Subcutaneous abdominal adipose tissue (tissue), 5 donors: Measurements from ENCODE around the gene GUK1.

ENCODE experiments used
- H3K27ac ChIP-seq: one replicate; pipeline ENCODE4 v1.7.0; 2013; ENCODE audit warnings: low read depth, mild to moderate bottlenecking, inconsistent platforms, low read length, moderate library complexity
- H3K27me3 ChIP-seq, 5 donors: one replicate each; pipeline ENCODE4 v1.7.0; 2013; ENCODE audit warnings: low read length in 5 of 5, inconsistent platforms in 1 of 5; ENCODE audit not compliant: control insufficient read depth in 5 of 5, insufficient read depth in 4 of 5
- H3K36me3 ChIP-seq, 5 donors: one replicate each; pipeline ENCODE4 v1.7.0; 2013; ENCODE audit warnings: low read length in 5 of 5; ENCODE audit not compliant: control insufficient read depth in 5 of 5, insufficient read depth in 5 of 5
- H3K4me1 ChIP-seq, 5 donors: one replicate each; pipeline ENCODE4 v1.7.0; 2013; ENCODE audit warnings: low read length in 5 of 5, mild to moderate bottlenecking in 3 of 5, moderate library complexity in 1 of 5; ENCODE audit not compliant: control insufficient read depth in 5 of 5, insufficient read depth in 5 of 5
- H3K4me3 ChIP-seq, 5 donors: one replicate each; pipeline ENCODE4 v1.7.0; 2013; ENCODE audit warnings: low read length in 5 of 5, low read depth in 1 of 5
- H3K9ac ChIP-seq, 5 donors: one replicate each; pipeline ENCODE4 v1.7.0; 2013; ENCODE audit warnings: low read length in 5 of 5, mild to moderate bottlenecking in 4 of 5, moderate library complexity in 3 of 5
- H3K9me3 ChIP-seq, 5 donors: one replicate each; pipeline ENCODE4 v1.7.0; 2013; ENCODE audit warnings: low read length in 5 of 5; ENCODE audit not compliant: control insufficient read depth in 5 of 5
- donor health status: healthy.
- donor health status: healthy.
- donor health status: healthy.
- donor health status: healthy.
- donor health status: healthy.

The GUK1 gene

GRCh38 chr1:228147768-228148167, 7.7 kb downstream of the GUK1 start:
- Histone ChIP-seq H3K36me3 (peaks cover 0 to 44% (median 39%) of the 10 kb centered on the region in 5 donors), H3K27ac (no peak overlapping the region), H3K4me3 (no peak overlapping the region), H3K27me3 (no peaks in the 10 kb centered on the region), H3K9me3 (no peaks in the 10 kb centered on the region), H3K9ac (peak overlapping the region in 1 of 5 donors; percentile 26), H3K4me1 (peaks cover 8 to 81% (median 60%) of the 10 kb centered on the region in 5 donors)

DNA sequence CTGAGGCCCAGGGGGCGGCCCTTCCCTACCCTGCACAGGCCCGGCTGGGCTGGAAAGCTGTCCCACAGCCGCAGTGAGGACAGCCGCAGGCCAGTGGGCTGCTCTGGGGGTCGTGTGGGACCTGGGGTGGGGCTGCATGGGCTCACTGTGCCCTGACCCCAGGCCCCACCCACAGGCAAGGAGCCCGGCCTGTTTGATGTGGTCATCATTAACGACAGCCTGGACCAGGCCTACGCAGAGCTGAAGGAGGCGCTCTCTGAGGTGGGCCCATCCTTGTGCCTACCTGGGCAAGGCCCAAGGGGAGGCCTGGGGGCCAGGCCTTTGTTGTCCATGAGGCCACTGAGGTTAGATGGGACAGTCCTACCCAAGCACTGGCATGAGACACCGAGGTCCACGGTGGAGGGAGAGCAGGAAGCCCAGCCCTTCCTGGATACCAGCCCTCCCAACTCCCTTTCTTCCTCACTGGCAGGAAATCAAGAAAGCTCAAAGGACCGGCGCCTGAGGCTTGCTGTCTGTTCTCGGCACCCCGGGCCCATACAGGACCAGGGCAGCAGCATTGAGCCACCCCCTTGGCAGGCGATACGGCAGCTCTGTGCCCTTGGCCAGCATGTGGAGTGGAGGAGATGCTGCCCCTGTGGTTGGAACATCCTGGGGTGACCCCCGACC, 8.2 kb downstream of the GUK1 start:
- no peaks in the 10 kb centered on the region for H3K27me3 ChIP-seq
- peaks cover 0 to 42% (median 39%) of the 10 kb centered on the region in 5 donors for H3K36me3 ChIP-seq
- no peak overlapping the region for H3K4me3 ChIP-seq
- H3K27ac ChIP-seq = no peak overlapping the region
- H3K9ac ChIP-seq = peak overlapping the region in 2 of 5 donors; percentile 11 to 26
- peaks cover 5 to 75% (median 55%) of the 10 kb centered on the region in 5 donors for H3K4me1 ChIP-seq
- H3K9me3 ChIP-seq = no peaks in the 10 kb centered on the region

DNA sequence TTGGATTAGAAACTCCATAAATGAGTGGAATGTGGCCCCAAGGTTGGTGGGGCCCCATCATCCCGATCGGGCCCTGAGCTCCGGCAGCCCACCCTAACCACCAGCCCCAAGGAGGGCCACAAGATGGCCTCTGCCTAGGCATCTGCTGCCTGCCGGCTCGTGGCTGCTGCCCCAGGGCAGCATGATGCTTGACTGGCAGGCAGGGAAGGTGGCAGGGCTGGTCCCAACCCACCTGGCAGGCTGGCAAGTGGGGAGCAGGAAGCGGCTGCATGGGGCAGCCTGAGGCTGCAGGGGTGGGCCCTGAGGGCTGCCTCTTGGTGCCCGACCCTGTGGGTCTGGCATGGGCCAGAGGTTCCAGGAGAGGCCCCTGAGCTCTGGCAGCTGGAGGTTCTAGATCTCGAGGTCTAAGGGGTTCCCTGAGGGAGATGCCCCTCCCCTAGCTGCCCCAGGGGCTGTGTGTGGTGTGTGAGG, 8.9 kb downstream of the GUK1 start:
- Histone ChIP-seq H3K27ac (peak overlapping the region; percentile 37), H3K36me3 (peaks cover 0 to 42% (median 39%) of the 10 kb centered on the region in 5 donors), H3K9ac (peak overlapping the region in 2 of 5 donors; percentile 11 to 26), H3K27me3 (no peaks in the 10 kb centered on the region), H3K4me3 (no peak overlapping the region), H3K4me1 (peaks cover 4 to 69% (median 48%) of the 10 kb centered on the region in 5 donors), H3K9me3 (no peaks in the 10 kb centered on the region)

GRCh38 chr1:228149406-228150119, 9.5 kb downstream of the GUK1 start, which contains the start of gene GJC2:
TSS of gene GJC2 (plus strand) at chr1:228149930. CDS start at chr1:228157759, 7,829 bp downstream.
- Histone ChIP-seq H3K9ac (peak within 1 kb of the TSS in 2 of 5 donors; percentile 56 to 60), H3K27me3 (no peaks in the 10 kb centered on the region), H3K9me3 (no peaks in the 10 kb centered on the region), H3K36me3 (peaks cover 0 to 42% (median 39%) of the 10 kb centered on the region in 5 donors), H3K27ac (peak within 1 kb of the TSS; percentile 37), H3K4me1 (peaks cover 4 to 63% (median 42%) of the 10 kb centered on the region in 5 donors), H3K4me3 (peak within 1 kb of the TSS in 3 of 5 donors; percentile 28 to 39 (median 31))

DNA sequence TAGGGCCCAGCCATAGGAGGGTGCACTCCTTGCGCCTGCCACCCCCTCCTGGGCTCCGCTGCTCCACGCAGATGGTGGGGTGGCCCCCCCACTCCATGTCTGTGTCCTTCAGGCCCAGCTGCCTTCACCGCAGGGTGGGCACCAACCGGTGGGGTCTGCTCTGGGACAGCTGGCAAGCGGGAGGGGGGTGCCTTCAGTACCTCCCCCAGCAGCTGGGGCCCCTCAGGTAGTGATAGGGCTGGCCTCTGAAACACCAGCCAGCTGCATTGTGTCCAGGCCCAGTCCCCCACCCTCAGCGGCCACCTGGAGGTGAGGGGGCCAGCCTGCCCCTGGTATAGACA, 10.0 kb downstream of the GUK1 start:
- peak overlapping the region; percentile 37 for H3K27ac ChIP-seq
- peaks cover 4 to 59% (median 40%) of the 10 kb centered on the region in 5 donors for H3K4me1 ChIP-seq
- H3K4me3 ChIP-seq = peak overlapping the region in 3 of 5 donors; percentile 4 to 39 (median 31)
- no peaks in the 10 kb centered on the region for H3K27me3 ChIP-seq
- no peaks in the 10 kb centered on the region for H3K9me3 ChIP-seq
- H3K36me3 ChIP-seq = peaks cover 0 to 42% (median 36%) of the 10 kb centered on the region in 5 donors
- H3K9ac ChIP-seq = peak overlapping the region in 2 of 5 donors; percentile 56 to 60

DNA sequence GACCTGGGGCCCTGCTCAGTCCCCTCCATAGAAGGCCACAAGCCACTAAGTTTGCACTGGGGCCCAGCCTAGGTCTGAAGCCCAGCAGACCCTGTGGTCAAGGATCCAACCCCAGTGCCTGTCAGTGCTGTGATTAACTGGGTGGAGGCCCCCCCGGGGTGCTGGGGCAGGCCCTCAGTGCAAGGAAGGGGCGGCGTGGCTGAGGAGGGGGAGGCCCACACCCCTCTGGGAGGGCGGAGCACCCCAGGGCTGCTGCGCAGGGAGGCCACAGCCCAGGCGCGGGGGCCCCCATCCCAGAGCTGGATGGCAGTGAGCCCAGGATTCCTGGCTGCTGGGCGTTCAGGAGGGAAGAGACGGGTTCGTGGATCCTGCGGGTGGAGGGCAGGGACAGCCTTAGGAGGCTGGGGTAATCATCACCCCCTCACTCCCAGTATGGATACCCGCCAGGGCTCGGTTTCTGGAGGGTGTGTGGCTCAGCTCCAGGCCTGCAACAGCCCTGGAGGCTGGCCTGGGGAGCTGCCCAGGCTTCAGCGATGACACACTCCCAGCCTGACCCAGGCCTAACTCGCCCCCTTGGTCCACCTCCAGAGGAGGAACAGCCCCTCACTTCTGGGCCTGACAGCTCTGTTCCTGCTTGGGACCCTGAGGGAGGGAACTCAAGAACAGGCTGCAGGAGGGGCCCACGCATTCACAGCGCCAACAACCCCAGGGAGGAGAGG, 10.5 kb downstream of the GUK1 start:
- Histone ChIP-seq H3K36me3 (peaks cover 0 to 37% (median 32%) of the 10 kb centered on the region in 5 donors), H3K4me1 (peaks cover 4 to 54% (median 39%) of the 10 kb centered on the region in 5 donors)

GRCh38 chr1:228151180-228151925, 11.3 kb downstream of the GUK1 start:
- peaks cover 0 to 29% (median 25%) of the 10 kb centered on the region in 5 donors for H3K36me3 ChIP-seq
- H3K9ac ChIP-seq = peak overlapping the region in 1 of 5 donors; percentile 56

More for the DNA sequence above, 10.5 kb downstream of the GUK1 start:
- H3K9me3 ChIP-seq = no peaks in the 10 kb centered on the region
- H3K27ac ChIP-seq = peak overlapping the region; percentile 37
- no peaks in the 10 kb centered on the region for H3K27me3 ChIP-seq
- H3K4me3 ChIP-seq = peak overlapping the region in 4 of 5 donors; percentile 5 to 28 (median 22)
- H3K9ac ChIP-seq = peak overlapping the region in 1 of 5 donors; percentile 56

DNA sequence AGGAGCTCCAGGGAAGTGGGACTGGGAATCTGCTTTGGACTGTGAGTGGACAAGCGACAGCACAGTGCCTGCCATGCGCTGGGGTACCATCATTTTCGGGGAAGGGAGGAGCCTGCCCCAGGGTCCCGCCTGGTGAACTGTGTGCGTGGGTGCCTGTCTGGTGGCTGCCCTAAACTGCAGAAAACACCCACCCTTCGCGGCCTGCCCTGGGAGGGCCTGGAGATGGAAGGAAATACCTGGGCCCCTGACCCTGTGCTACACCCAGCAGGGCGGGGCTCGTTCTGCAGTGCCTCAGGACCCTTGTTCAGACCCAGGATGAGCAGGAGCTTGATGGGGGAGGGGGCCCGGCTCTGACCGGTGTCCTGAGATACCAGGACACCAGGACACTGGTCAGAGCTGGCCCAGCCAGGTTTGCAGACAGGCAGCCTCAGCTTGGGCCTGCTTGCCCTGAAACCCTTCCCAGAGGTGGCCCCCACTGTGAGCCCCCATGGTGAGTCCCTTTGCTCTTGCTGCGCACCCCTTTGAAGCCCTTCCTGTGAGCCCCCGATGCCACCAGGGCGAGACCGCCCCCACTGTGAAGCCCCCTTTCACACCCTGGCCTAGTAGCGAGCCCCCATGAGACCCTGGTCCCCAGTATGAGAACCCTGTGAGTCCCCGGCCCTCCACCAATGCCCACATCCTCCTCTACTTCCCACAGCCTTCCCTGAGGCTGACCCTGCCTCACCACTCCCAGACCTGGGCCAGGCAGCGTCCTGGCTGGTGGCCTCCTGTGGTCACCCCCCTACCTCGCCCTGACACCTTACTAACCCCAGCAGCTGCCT, 12.2 kb downstream of the GUK1 start:
- H3K9me3 ChIP-seq = no peaks in the 10 kb centered on the region
- no peak overlapping the region for H3K4me3 ChIP-seq
- no peak overlapping the region for H3K9ac ChIP-seq
- H3K36me3 ChIP-seq = peaks cover 0 to 20% (median 16%) of the 10 kb centered on the region in 5 donors
- peaks cover 4 to 51% (median 39%) of the 10 kb centered on the region in 5 donors for H3K4me1 ChIP-seq
- no peak overlapping the region for H3K27ac ChIP-seq
- H3K27me3 ChIP-seq = peaks cover 0 to 3% (median 0%) of the 10 kb centered on the region in 5 donors

More at GRCh38 chr1:228151180-228151925, 11.3 kb downstream of the GUK1 start:
- Histone ChIP-seq H3K4me1 (peaks cover 4 to 52% (median 39%) of the 10 kb centered on the region in 5 donors), H3K4me3 (peak overlapping the region in 2 of 5 donors; percentile 5 to 28), H3K9me3 (no peaks in the 10 kb centered on the region), H3K27ac (no peak overlapping the region), H3K27me3 (no peaks in the 10 kb centered on the region)
